ENCODE results near the gene ANKRD23. TPM values are rescaled to one million over a fixed set of nuclear protein-coding genes. Genes with fewer than 3 reads are reported as not detected.

ANKRD23 gene
- total and polyA plus RNA-seq, 2 of the 8 experiments (the other 6 are each of a cell fraction or from before 2014, with no cell fraction given), result 3.4 to 3.5 TPM

DNA sequence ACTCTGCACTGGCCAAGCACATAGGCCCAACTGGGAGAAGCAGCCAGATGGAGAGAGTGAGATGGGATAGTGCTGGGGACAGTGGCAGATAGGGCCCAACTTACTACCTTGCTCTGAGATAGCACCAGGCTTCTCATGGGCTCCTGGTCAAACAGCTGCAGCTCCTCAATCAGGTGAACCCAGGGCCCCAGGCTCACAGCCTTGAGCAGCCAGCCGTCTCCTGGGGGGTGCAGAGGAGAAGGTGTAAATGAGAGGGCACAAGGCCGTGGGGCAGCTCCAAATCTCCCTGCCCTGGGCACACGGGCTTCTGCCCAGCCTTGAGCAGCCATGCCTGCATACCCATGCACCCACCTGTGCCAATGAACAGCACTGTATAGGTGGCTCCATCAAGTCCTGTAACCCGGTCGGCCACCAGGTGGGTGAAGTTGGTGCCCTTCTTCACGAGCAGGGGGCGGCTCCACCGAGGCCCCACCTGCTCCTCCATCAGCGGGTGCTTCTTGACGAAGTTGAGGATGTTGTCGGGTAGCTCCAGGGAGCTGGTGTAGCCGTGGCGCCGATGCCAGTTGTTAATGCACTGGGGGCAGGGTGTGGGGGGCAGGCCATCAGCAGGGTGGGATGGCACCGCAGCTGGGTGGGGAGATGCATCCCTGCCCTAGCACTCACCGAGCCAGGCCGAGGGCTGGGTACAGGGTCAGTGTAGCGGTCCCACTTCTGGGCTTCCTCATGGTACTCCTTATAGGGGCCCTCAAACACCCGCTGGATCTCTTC, 19.9 kb upstream of the ANKRD23 start:
- H3K4me1 ChIP-seq (replicated peaks in 1 of 4; ENCODE audit: control insufficient read depth in 3 of 4, insufficient read depth in 4 of 4, low read length in 3 of 4), result peaks cover 0 to 19% (median 12%) of the 10 kb centered on the region in 4 experiments; a peak in 6 of 7 replicates
- no peak overlapping the region for H4K91ac ChIP-seq (replicated peaks; ENCODE audit: insufficient read length, low read length)
- no peak overlapping the region for H3K23ac ChIP-seq (ENCODE audit: insufficient read length)
- no peak overlapping the region for H4K5ac ChIP-seq (ENCODE audit: insufficient read length, low read depth, low read length)
- no peak overlapping the region for H3K27ac ChIP-seq (ENCODE audit: low read depth, low read length)
- H2AK5ac ChIP-seq (ENCODE audit: low read depth, low read length), result no peak overlapping the region
- peaks cover 14 to 29% of the 10 kb centered on the region in 2 experiments for H4K20me1 ChIP-seq (replicated peaks in 1 of 2; ENCODE audit: control insufficient read depth in 1 of 2, insufficient read depth in 2 of 2, low read length in 2 of 2)
- POLR2A ChIA-PET (ENCODE audit: partially characterized antibody), result interaction anchor here (0.7 to 2.9 kb wide), 5 partner anchors 11 to 90 kb away, joined by 4 to 9 read pairs (median 5); no protein-coding TSS in a partner anchor
- H4K8ac ChIP-seq (ENCODE audit: extremely low read depth, insufficient read depth, low read length), result no peak overlapping the region
- CTCF ChIA-PET (ENCODE audit: partially characterized antibody), result interaction anchor here (0.7 to 8.3 kb wide), 13 partner anchors 10 to 97 kb away, joined by 3 to 89 read pairs (median 4); no protein-coding TSS in a partner anchor
- H3K9me3 ChIP-seq (ENCODE audit: insufficient read depth in 2 of 2, low read depth in 1 of 2, low read length in 1 of 2), result no peaks in the 10 kb centered on the region
- H3K18ac ChIP-seq (ENCODE audit: extremely low read depth, low read length), result no peak overlapping the region
- H3K14ac ChIP-seq (ENCODE audit: insufficient read length), result no peak overlapping the region
- peaks cover 16% of the 10 kb centered on the region for H3K79me1 ChIP-seq (ENCODE audit: low read depth, low read length)
- DNase-seq (ENCODE audit: low read depth in 1 of 2, low spot score in 2 of 2) (no peak), FAIRE-seq (no peak)
- 95% methylated on average over 17 of the region's 19 CpGs; no CpG with 5 or more reads in 1 of the 2 experiments for WGBS, 2 experiments (ENCODE audit: extremely low coverage in 1 of 2, insufficient coverage in 1 of 2, insufficient read length in 1 of 2, insufficient replicate concordance in 2 of 2, low coverage in 1 of 2, low lambda C conversion rate in 2 of 2, missing lambda C conversion rate in 1 of 2)
- H2BK12ac ChIP-seq (ENCODE audit: low read depth, low read length), result no peak overlapping the region
- no peaks in the 10 kb centered on the region for H3K27me3 ChIP-seq (replicated peaks in 1 of 4; ENCODE audit: control insufficient read depth in 3 of 4, extremely low read depth in 1 of 4, insufficient read depth in 3 of 4, low read length in 3 of 4)
- H3K4me2 ChIP-seq (ENCODE audit: insufficient read depth in 1 of 2, low read depth in 2 of 2, low read length in 2 of 2), result no peak overlapping the region
- H2BK20ac ChIP-seq (ENCODE audit: low read length), result no peak overlapping the region
- H3K56ac ChIP-seq (replicated peaks; ENCODE audit: insufficient read length, low read depth, low read length), result no peak overlapping the region
- no peak overlapping the region for H2BK15ac ChIP-seq (ENCODE audit: low read length)
- TF ChIP-seq SUZ12 (IDR thresholded peaks at IDR 0.05; ENCODE audit: low read length), result no peak
- TF ChIP-seq, protein P1, sequence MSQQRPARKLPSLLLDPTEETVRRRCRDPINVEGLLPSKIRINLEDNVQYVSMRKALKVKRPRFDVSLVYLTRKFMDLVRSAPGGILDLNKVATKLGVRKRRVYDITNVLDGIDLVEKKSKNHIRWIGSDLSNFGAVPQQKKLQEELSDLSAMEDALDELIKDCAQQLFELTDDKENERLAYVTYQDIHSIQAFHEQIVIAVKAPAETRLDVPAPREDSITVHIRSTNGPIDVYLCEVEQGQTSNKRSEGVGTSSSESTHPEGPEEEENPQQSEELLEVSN (IDR thresholded peaks at IDR 0.05), result no peak
- TF ChIP-seq JUND (IDR thresholded peaks at IDR 0.05; ENCODE audit: low read length), result no peak
- no peak for TF ChIP-seq SP1 (IDR thresholded peaks at IDR 0.05; ENCODE audit: low read depth, low read length)
- TF ChIP-seq HDAC2 (IDR thresholded peaks at IDR 0.05; ENCODE audit: borderline replicate concordance in 1 of 2, low read depth in 2 of 2, low read length in 2 of 2), result no peak
- TF ChIP-seq RXRA (IDR thresholded peaks at IDR 0.05; ENCODE audit: insufficient read depth, low read depth, low read length), result no peak
- H3K36me3 ChIP-seq (ENCODE audit: control insufficient read depth in 2 of 4, insufficient read depth in 4 of 4, low read length in 3 of 4), result peaks cover 34 to 72% (median 55%) of the 10 kb centered on the region in 4 experiments
- H3K4me3 ChIP-seq (ENCODE audit: extremely low read depth in 1 of 4, insufficient read depth in 2 of 4, low read depth in 3 of 4, low read length in 4 of 4), result no peak overlapping the region
- H3K9ac ChIP-seq (replicated peaks in 1 of 4; ENCODE audit: extremely low read depth in 1 of 4, low read depth in 3 of 4, low read length in 3 of 4), result no peak overlapping the region
- H2BK5ac ChIP-seq (ENCODE audit: low read depth, low read length), result no peak overlapping the region
- H3K79me2 ChIP-seq (ENCODE audit: control insufficient read depth in 1 of 2, insufficient read depth in 2 of 2, low read length in 2 of 2), result peaks cover 4 to 34% of the 10 kb centered on the region in 2 experiments
- peaks cover 13% of the 10 kb centered on the region for H3K23me2 ChIP-seq (ENCODE audit: low read depth, low read length)
- H2BK120ac ChIP-seq (replicated peaks; ENCODE audit: low read depth, low read length), result no peak overlapping the region
- H3K4ac ChIP-seq (replicated peaks; ENCODE audit: insufficient read length, low read depth, low read length), result no peak overlapping the region
- H2AFZ ChIP-seq (ENCODE audit: low read length), result no peak overlapping the region

All from H1 (cell line).